ENCODE results near the gene MAN2A1. TPM values are rescaled to one million over a fixed set of nuclear protein-coding genes. Genes with fewer than 3 reads are reported as not detected.

Gene MAN2A1
- total RNA-seq, 1 experiment from 2014 or later, result 51.0 TPM

GRCh38 chr5:109836280-109836679 is 146.6 kb downstream of the MAN2A1 start:
- POLR2A ChIA-PET, result no interaction called here

GRCh38 chr5:109837231-109837861 is 147.6 kb downstream of the MAN2A1 start:
- H3K27me3 ChIP-seq (ENCODE audit: control insufficient read depth, insufficient read depth, low read length), result no peaks in the 10 kb centered on the region
- ATAC-seq, result no peak
- in situ Hi-C loops (cut with HindIII; ENCODE audit: low pct_unique_long_range_greater_than_20kb, low sequenced_read_pairs) (no loop called here), intact Hi-C loops (cut with micrococcal nuclease; ENCODE audit: unreplicated experiment) (no loop called here)
- BruUV-seq (replicated peaks), result no TSS peak
- TF ChIP-seq POLR2AphosphoS5 (IDR thresholded peaks at IDR 0.05; ENCODE audit: low read depth, low read length) (no peak), SIN3A (IDR thresholded peaks at IDR 0.05; ENCODE audit: borderline replicate concordance, insufficient read depth, low read depth, low read length) (no peak), CTCF (IDR thresholded peaks at IDR 0.05) (no peak), REST (IDR thresholded peaks at IDR 0.05; ENCODE audit: insufficient read depth in 1 of 2, low read depth in 2 of 2, low read length in 1 of 2) (no peak), TCF7L2 (IDR thresholded peaks at IDR 0.05; ENCODE audit: low read depth, low read length) (no peak)
- no peaks in the 10 kb centered on the region for H3K4me1 ChIP-seq (ENCODE audit: control insufficient read depth, insufficient read depth, low read length)
- no peak overlapping the region for H3K27ac ChIP-seq (ENCODE audit: low read length)
- no peaks in the 10 kb centered on the region; the same call in 1 of the 2 replicates for H3K36me3 ChIP-seq (ENCODE audit: control insufficient read depth, insufficient read depth, low read length)
- no peak overlapping the region for H3K4me3 ChIP-seq (ENCODE audit: low read depth in 2 of 2, low read length in 2 of 2)
- POLR2A ChIA-PET, result no interaction called here
- no peaks in the 10 kb centered on the region for H3K9me3 ChIP-seq (ENCODE audit: control insufficient read depth, insufficient read depth, low read depth, low read length)
- no peak for DNase-seq (ENCODE audit: low read depth, low spot score)
- CTCF ChIA-PET, result no interaction called here

More at GRCh38 chr5:109836280-109836679, 146.6 kb downstream of the MAN2A1 start:
- no peak for TF ChIP-seq TCF7L2 (IDR thresholded peaks at IDR 0.05; ENCODE audit: low read depth, low read length)
- TF ChIP-seq CTCF (IDR thresholded peaks at IDR 0.05), result no peak
- no peak for TF ChIP-seq POLR2AphosphoS5 (IDR thresholded peaks at IDR 0.05; ENCODE audit: low read depth, low read length)
- TF ChIP-seq SIN3A (IDR thresholded peaks at IDR 0.05; ENCODE audit: borderline replicate concordance, insufficient read depth, low read depth, low read length), result no peak
- TF ChIP-seq REST (IDR thresholded peaks at IDR 0.05; ENCODE audit: insufficient read depth in 1 of 2, low read depth in 2 of 2, low read length in 1 of 2), result no peak
- H3K36me3 ChIP-seq (ENCODE audit: control insufficient read depth, insufficient read depth, low read length), result no peaks in the 10 kb centered on the region
- H3K27ac ChIP-seq (ENCODE audit: low read length), result no peak overlapping the region
- no peaks in the 10 kb centered on the region for H3K4me1 ChIP-seq (ENCODE audit: control insufficient read depth, insufficient read depth, low read length)
- ATAC-seq (no peak), DNase-seq (ENCODE audit: low read depth, low spot score) (no peak)
- no peaks in the 10 kb centered on the region for H3K27me3 ChIP-seq (ENCODE audit: control insufficient read depth, insufficient read depth, low read length)
- no peak overlapping the region for H3K4me3 ChIP-seq (ENCODE audit: low read depth in 2 of 2, low read length in 2 of 2)
- intact Hi-C loops (cut with micrococcal nuclease; ENCODE audit: unreplicated experiment), result no loop called here
- H3K9me3 ChIP-seq (ENCODE audit: control insufficient read depth, insufficient read depth, low read depth, low read length), result no peaks in the 10 kb centered on the region
- BruUV-seq (replicated peaks), result no TSS peak
- in situ Hi-C loops (cut with HindIII; ENCODE audit: low pct_unique_long_range_greater_than_20kb, low sequenced_read_pairs), result no loop called here
- CTCF ChIA-PET, result no interaction called here

All from Panc1 (cell line).